Epithelial cell of esophagus (primary cell): ENCODE measurements around the gene APP.
"Not testable (repeated sequence)": the region's sequence is repeated elsewhere in the genome, so short reads cannot be mapped to it uniquely, and the experiment has no call there.

Experiments used
- DNase-seq: peaks from one replicate; pipeline ENCODE4 v3.0.0; 2010; ENCODE audit warnings: low read depth
- H3K4me3 ChIP-seq: 2 replicates; pipeline ENCODE4 v1.5.1; 2011; ENCODE audit warnings: mild to moderate bottlenecking, low read length, control low read depth
- CTCF ChIP-seq: IDR thresholded peaks from 2 replicates; pipeline ENCODE4 v1.5.1; 2011; ENCODE audit warnings: low read depth, mild to moderate bottlenecking, low read length, control low read depth, inconsistent platforms; ENCODE audit not compliant: insufficient read depth; ENCODE audit errors: missing control alignments

The APP gene

DNA sequence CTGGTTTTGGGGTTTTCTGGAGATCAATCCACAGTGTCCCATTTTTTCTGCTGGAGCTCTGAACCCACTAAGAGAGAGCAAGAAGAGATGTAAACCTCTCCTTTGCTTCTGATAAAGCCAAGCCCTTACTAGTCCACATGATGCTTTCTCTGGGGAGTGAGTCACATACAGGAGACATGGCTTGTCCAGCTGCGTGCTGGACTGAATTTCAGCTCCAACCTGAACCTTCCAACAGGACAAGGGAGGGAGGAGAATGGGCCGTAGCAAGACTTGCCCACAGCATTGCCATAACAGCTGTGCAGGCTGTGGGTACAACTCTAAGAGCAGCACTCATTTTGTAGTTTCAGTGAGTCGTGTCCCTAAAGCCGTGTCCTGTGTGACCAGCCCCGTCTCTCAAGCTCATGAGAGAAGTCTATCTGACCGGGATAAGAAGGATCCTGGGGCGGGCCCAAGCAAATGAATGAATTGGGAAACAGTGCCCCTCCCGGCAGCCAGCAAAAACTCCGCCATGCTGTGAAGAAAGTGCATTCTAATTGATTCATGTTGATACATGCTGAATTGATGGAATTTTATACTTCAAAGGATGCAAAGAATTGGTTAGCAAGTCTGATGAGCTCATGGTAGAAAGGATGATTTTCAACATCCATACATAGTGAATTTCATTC, 240.6 kb downstream of the APP start:
- DNase-seq, result peak; percentile 86
- TF ChIP-seq CTCF, result peak; percentile 53
- no peak overlapping the region for H3K4me3 ChIP-seq

DNA sequence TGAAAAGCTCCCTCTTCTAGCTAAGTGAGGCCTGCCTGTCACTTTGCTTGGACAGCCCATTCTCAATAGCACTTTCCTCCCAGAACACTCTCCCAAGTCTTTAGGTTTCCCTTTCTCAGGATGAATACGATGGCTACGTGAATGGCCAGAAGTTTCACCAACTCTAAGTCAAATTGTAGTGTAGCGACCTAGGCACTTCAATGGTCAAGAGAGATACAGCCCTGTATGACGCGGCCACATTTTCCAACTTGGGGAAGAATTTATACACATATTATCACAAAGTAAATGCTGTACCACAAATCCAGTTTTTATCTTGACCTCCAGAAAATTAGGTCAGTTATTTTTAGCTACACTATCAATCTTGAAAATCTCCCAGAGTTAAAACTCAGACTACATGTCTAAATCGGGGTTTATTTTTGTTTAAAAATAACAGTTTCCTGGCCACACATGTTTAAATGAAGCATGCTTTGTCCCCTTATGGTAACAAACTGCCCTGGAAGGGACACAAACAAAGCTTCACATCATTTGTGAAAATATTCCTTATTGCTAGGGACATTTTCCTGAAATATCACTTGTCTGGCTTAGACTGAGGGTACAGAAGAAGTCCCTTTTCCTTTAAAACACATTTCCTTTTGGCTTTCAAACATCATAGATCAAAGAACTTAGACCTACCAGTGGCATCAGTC, 243.2 kb downstream of the APP start:
- no peak overlapping the region for H3K4me3 ChIP-seq
- TF ChIP-seq CTCF, result no peak
- no peak for DNase-seq

- no peak for TF ChIP-seq CTCF
- no peak for DNase-seq
- no peak overlapping the region for H3K4me3 ChIP-seq
These were observed 244.6 kb downstream of the APP start for GRCh38 chr21:25925936-25926335.

- no peak for TF ChIP-seq CTCF
- no peak for DNase-seq
- no peak overlapping the region for H3K4me3 ChIP-seq
These were observed 245.3 kb downstream of the APP start for GRCh38 chr21:25925064-25925800.

GRCh38 chr21:25918152-25918551, 252.4 kb downstream of the APP start:
- DNase-seq, H3K4me3 ChIP-seq: not testable (repeated sequence)

GRCh38 chr21:25916226-25916625, 254.3 kb downstream of the APP start:
- no peak overlapping the region for H3K4me3 ChIP-seq
- no peak for TF ChIP-seq CTCF
- DNase-seq, result peak; percentile 72

DNA sequence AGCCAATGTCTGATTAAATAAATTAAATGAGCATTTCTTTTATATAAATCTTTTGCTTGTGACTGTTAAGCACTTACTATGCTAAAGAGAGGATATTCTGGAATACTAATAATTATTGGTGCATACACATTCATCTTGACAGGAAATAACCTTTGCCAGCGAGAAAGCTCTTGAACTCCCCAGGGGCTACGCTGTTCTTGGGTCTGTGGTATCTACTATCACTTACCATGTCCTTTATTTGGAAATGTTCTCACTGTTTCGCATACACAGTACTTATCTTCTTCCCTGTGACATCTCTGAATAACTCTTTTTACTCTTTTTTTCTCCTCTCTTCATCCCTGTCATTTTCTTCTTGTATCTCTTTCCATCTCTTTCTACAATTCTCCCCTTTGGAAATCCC, 257.1 kb downstream of the APP start:
- no peak for TF ChIP-seq CTCF
- DNase-seq, result no peak
- H3K4me3 ChIP-seq, result no peak overlapping the region
